DOHH2 (cell line): ENCODE measurements around the gene RPTOR.

ENCODE experiments used
- EZH2phosphoT487 ChIP-seq: fragments of 200-600 bp; sonication (generic); IDR thresholded peaks from 2 replicates; pipeline ENCODE4 v1.6.1; 2017; ENCODE audit warnings: borderline replicate concordance, mild to moderate bottlenecking, antibody characterized with exemption, low read length, moderate library complexity, mixed read lengths
- TF ChIP-seq, protein P1 (sequence below): fragments of 200-600 bp; sonication (generic); IDR thresholded peaks from one replicate; pipeline ENCODE4 v1.5.1; 2014; ENCODE audit warnings: antibody characterized with exemption, mild to moderate bottlenecking, low read depth, low read length; ENCODE audit not compliant: poor library complexity, severe bottlenecking

DNA sequence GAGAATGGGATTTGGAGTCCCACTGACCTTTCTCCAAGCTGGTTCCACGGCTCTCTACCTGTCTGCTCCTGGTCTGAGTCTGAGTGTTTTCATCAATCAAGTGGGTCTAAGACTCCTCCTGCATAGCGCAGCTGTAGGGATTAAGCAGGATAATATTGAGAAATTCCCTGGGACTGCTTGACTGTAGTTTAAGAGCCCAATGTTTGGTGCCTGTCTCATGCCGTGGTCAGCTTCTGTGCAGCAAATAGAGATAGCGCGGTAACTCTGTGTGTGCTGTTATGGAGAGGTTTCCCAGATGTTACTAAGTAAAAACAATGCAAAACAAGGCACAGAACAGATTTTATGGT lies 21.4 kb downstream of the RPTOR start:
- TF ChIP-seq, protein P1, sequence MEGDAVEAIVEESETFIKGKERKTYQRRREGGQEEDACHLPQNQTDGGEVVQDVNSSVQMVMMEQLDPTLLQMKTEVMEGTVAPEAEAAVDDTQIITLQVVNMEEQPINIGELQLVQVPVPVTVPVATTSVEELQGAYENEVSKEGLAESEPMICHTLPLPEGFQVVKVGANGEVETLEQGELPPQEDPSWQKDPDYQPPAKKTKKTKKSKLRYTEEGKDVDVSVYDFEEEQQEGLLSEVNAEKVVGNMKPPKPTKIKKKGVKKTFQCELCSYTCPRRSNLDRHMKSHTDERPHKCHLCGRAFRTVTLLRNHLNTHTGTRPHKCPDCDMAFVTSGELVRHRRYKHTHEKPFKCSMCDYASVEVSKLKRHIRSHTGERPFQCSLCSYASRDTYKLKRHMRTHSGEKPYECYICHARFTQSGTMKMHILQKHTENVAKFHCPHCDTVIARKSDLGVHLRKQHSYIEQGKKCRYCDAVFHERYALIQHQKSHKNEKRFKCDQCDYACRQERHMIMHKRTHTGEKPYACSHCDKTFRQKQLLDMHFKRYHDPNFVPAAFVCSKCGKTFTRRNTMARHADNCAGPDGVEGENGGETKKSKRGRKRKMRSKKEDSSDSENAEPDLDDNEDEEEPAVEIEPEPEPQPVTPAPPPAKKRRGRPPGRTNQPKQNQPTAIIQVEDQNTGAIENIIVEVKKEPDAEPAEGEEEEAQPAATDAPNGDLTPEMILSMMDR, result no peak
- no peak for TF ChIP-seq EZH2phosphoT487
